HuH-7.5 (cell line): Measurements from ENCODE around the gene C1QL3.

ENCODE experiments used
- DNase-seq: peaks from one replicate; pipeline ENCODE4 v3.0.0; 2011; ENCODE audit warnings: low spot score

The C1QL3 gene

GRCh38 chr10:16493884-16494536, 27.7 kb downstream of the C1QL3 start:
- DNase-seq: no peak

GRCh38 chr10:16491933-16492332, 29.7 kb downstream of the C1QL3 start:
- no peak for DNase-seq

GRCh38 chr10:16490511-16490910, 31.2 kb downstream of the C1QL3 start:
- DNase-seq: no peak

GRCh38 chr10:16483241-16483917, 38.3 kb downstream of the C1QL3 start:
- DNase-seq: no peak

- no peak for DNase-seq
Measured at GRCh38 chr10:16481052-16481728, 40.5 kb downstream of the C1QL3 start.

GRCh38 chr10:16478801-16479200, 42.9 kb downstream of the C1QL3 start:
- DNase-seq: no peak

GRCh38 chr10:16477757-16478156, 43.9 kb downstream of the C1QL3 start:
- DNase-seq: no peak

GRCh38 chr10:16472828-16473227, 48.9 kb downstream of the C1QL3 start:
- DNase-seq: no peak

- DNase-seq: no peak
Measured at GRCh38 chr10:16470747-16471146, 50.9 kb downstream of the C1QL3 start.

GRCh38 chr10:16466001-16466400, 55.7 kb downstream of the C1QL3 start:
- no peak for DNase-seq
